NCI-H524 (cell line): ENCODE results near the gene CHST9.
"Not testable (repeated sequence)": the region's sequence is repeated elsewhere in the genome, so short reads cannot be mapped to it uniquely, and the experiment has no call there.

Source experiments
- DNase-seq, 2 experiments: peaks; one replicate each; lab custom pipeline; 2025; lab: John Stamatoyannopoulos, UW

CHST9 gene

GRCh38 chr18:27185025-27185763 lies at the start of gene CHST9:
CHST9 (minus strand) TSS chr18:27185308; CDS start chr18:27142809, 42,499 bp downstream.
- DNase-seq, result peak in 1 of 2 experiments; percentile 25

GRCh38 chr18:27232355-27232754 lies 47.2 kb upstream of the CHST9 start:
- DNase-seq, result not testable (repeated sequence)

- not testable (repeated sequence) for DNase-seq
Observed at GRCh38 chr18:27231671-27232070, 46.6 kb upstream of the CHST9 start.

- not testable (repeated sequence) for DNase-seq
Observed at GRCh38 chr18:27231221-27231620, 46.1 kb upstream of the CHST9 start.

- DNase-seq, result no peak
Observed at GRCh38 chr18:27227721-27228120, 42.6 kb upstream of the CHST9 start.

- no peak for DNase-seq
Observed at GRCh38 chr18:27226556-27227075, 41.5 kb upstream of the CHST9 start.

- DNase-seq, result no peak
Observed at GRCh38 chr18:27225947-27226481, 40.9 kb upstream of the CHST9 start.

- no peak for DNase-seq
Observed at GRCh38 chr18:27223526-27224291, 38.6 kb upstream of the CHST9 start.

- DNase-seq, result no peak
Observed at GRCh38 chr18:27214831-27215230, 29.7 kb upstream of the CHST9 start.

GRCh38 chr18:27213123-27213717 lies 28.1 kb upstream of the CHST9 start:
- peak; percentile 31 to 67 for DNase-seq

GRCh38 chr18:27211569-27211968 lies 26.5 kb upstream of the CHST9 start:
- DNase-seq, result no peak

- DNase-seq, result no peak
Observed at GRCh38 chr18:27206411-27206810, 21.3 kb upstream of the CHST9 start.

- DNase-seq, result no peak
Observed at GRCh38 chr18:27202741-27203140, 17.6 kb upstream of the CHST9 start.

GRCh38 chr18:27198036-27198435 lies 12.9 kb upstream of the CHST9 start:
- DNase-seq, result no peak

GRCh38 chr18:27188309-27188708 lies 3.2 kb upstream of the CHST9 start:
- DNase-seq, result no peak

GRCh38 chr18:27185897-27186296 lies 789 bp upstream of the CHST9 start:
- no peak for DNase-seq

GRCh38 chr18:27184115-27185024 lies 738 bp downstream of the CHST9 start:
- DNase-seq, result peak in 1 of 2 experiments; percentile 12

- no peak for DNase-seq
Observed at GRCh38 chr18:27181726-27182125, 3.4 kb downstream of the CHST9 start.

- no peak for DNase-seq
Observed at GRCh38 chr18:27178424-27178823, 6.7 kb downstream of the CHST9 start.

GRCh38 chr18:27175914-27176313 lies 9.2 kb downstream of the CHST9 start:
- DNase-seq, result no peak

GRCh38 chr18:27175245-27175644 lies 9.9 kb downstream of the CHST9 start:
- DNase-seq, result no peak
